NB4 (cell line): ENCODE measurements around the gene CASKIN2.

Source experiments
- DNase-seq: peaks from one replicate; pipeline ENCODE4 v3.0.0; 2010; ENCODE audit warnings: low read depth
- H3K4me3 ChIP-seq: one replicate; pipeline ENCODE4 v1.5.1; 2011; ENCODE audit warnings: mild to moderate bottlenecking, low read depth, low read length, moderate library complexity
- MYC ChIP-seq: IDR thresholded peaks from 2 replicates; pipeline ENCODE4 v1.6.1; 2011; ENCODE audit warnings: low read depth, low read length
- POLR2A ChIP-seq: IDR thresholded peaks from 2 replicates; pipeline ENCODE4 v1.6.1; 2011; ENCODE audit warnings: mild to moderate bottlenecking; ENCODE audit not compliant: insufficient read length; ENCODE audit errors: extremely low read depth
- TF ChIP-seq, protein P1 (sequence below): IDR thresholded peaks from 2 replicates; pipeline ENCODE4 v1.6.1; 2011; ENCODE audit warnings: low read depth, low read length
- TF ChIP-seq, protein P2 (sequence below): IDR thresholded peaks from one replicate; pipeline ENCODE4 v1.5.1; 2012; ENCODE audit warnings: low read depth, low read length

Gene CASKIN2

DNA sequence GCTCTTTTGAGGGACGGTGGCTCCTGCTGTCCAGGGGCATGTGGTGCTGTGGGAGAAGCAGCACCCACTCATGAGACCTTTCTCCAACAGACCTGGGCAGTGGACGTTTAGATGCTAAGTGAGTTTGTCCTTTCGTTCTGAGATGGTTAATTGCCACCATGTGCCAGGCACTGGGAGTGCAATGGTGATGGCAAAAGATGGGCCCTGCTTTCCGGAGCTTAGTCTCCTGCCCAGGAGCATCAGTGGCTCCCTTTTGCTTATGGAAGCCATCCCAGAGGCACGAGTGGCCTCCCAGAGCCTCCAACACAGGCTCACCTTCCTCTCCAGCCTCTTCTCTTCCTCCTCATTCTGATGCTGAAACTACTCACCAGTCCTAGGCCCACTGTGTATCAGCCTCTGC lies 28.4 kb downstream of the CASKIN2 start:
- TF ChIP-seq POLR2A = no peak
- TF ChIP-seq, protein P1, sequence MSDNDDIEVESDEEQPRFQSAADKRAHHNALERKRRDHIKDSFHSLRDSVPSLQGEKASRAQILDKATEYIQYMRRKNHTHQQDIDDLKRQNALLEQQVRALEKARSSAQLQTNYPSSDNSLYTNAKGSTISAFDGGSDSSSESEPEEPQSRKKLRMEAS = no peak
- TF ChIP-seq MYC = no peak
- TF ChIP-seq, protein P2, sequence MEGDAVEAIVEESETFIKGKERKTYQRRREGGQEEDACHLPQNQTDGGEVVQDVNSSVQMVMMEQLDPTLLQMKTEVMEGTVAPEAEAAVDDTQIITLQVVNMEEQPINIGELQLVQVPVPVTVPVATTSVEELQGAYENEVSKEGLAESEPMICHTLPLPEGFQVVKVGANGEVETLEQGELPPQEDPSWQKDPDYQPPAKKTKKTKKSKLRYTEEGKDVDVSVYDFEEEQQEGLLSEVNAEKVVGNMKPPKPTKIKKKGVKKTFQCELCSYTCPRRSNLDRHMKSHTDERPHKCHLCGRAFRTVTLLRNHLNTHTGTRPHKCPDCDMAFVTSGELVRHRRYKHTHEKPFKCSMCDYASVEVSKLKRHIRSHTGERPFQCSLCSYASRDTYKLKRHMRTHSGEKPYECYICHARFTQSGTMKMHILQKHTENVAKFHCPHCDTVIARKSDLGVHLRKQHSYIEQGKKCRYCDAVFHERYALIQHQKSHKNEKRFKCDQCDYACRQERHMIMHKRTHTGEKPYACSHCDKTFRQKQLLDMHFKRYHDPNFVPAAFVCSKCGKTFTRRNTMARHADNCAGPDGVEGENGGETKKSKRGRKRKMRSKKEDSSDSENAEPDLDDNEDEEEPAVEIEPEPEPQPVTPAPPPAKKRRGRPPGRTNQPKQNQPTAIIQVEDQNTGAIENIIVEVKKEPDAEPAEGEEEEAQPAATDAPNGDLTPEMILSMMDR = no peak
- DNase-seq = no peak
- peak overlapping the region; percentile 49 for H3K4me3 ChIP-seq

DNA sequence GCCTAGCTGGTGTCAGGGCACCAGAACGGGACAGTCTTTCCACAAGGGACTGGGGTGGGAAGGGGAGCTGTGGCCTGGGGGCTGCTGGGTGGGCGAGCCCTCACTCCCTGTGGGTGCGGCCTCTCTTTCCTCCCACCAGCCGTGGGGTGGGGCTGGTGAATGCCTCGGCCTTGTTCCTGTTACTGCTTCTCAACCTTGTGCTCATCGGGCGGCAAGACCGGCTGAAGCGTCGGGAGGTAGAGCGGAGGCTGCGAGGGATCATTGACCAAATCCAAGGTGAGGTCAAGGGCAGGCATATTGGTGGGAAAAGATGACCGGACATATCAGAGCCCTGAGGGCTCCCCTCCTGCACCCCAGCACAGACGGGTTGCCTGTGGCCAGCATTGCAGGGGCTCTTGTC lies 29.2 kb downstream of the CASKIN2 start:
- no peak overlapping the region for H3K4me3 ChIP-seq
- TF ChIP-seq MYC = no peak
- no peak for TF ChIP-seq POLR2A
- TF ChIP-seq, protein P2 = no peak
- TF ChIP-seq, protein P1 = no peak
- DNase-seq = no peak

DNA sequence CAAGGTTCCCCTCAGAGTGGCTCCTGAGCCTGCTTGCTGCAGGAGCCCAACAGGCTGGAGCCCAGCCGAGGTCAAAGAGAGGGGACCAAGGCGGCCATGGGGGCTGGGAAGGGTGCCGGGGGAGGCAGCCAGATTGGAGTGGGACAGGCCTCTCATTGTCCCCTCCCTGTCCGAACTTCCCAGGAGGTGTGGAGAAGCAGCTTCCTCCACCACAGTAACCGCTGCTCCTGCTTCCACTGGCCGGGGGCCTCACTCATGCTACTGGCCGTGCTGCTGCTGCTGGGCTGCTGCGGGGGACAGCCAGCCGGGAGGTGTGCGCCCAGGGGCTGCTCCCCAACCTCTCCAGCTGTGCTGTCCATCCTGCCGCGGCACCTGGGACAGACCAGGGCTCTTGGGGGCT lies 29.6 kb downstream of the CASKIN2 start:
- TF ChIP-seq, protein P1 = no peak
- TF ChIP-seq, protein P2 = no peak
- TF ChIP-seq POLR2A (no peak), MYC (no peak)
- no peak for DNase-seq
- no peak overlapping the region for H3K4me3 ChIP-seq

DNA sequence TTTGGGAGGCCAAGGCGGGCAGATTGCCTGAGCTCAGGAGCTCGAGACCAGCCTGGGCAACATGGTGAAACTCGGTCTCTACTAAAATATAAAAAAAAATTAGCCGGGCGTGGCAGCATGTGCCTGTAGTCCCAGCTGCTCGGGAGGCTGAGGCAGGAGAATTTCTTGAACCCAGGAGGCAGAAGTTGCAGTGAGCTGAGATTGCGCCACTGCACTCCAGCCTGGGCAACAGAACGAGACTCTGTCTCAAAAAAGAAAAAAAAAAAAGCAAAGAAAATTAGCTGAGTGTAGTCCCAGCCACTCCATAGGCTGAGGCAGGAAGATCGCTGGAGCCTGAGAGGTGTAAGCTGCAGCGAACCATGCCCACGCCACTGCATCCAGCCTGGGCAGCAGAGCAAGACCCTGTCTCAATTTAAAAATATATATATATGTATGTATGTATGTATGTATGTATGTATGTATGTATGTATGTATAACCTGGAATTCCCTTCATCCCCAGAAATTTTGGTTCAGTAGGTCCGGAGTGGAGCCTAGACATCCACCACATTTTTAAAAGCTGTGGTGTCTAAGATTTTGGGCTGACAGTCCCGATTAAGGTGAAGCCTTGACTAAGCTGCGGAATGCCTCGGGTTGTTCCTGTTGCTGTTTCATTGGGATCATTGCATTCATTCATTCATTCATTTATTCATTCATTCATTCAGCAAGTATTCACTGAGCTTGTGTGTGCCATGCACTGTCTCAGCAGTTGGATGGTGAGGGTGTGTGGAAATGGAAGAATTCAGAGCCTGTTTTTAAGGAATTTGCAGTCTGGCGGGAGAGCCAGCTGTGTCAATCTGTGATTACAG lies 33.0 kb downstream of the CASKIN2 start:
- H3K4me3 ChIP-seq = no peak overlapping the region
- DNase-seq = no peak
- TF ChIP-seq, protein P1 = no peak
- no peak for TF ChIP-seq MYC
- TF ChIP-seq, protein P2 = no peak
- TF ChIP-seq POLR2A = no peak

DNA sequence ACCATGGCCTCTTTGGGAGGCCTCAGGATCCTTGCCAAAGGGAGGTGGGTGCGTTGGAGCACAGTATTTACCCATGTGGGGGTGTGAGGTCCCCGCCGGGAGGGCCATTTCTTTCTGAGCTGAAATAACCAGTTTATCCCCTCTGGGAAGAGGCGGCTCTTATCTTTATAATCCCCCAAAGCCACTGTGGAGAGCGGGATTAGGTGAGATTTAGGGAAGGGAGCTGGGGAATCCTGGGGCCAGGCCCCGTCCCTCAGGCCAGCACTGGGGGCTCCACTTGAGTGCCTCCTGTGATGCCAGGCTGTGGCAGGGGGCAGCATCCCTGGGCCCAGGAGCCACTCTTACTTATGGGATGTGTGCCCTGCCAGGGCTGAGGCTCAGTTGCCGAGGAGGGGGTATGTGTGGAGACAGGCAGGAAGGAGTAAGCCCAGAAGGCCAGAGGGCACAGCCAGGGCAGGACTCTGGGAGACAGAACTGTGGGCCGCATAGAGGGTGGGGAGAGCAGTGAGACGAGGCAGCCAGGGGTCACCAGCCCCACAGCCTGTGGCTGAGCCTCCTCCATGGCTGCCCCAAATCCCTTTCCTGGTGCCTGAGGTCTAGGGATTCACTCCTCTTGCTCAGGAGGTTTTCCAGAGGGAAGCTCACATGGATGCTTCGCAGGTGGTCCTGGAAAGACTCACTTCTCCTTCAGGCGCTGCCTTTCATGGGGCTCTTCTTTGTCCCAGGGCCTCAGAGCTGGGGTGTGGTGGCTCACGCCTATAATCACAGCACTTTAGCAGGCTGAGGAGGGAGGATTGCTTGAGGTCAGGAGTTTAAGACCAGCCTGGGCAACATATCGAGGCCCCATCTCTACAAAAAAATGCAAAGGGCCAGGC lies 33.9 kb downstream of the CASKIN2 start:
- no peak overlapping the region for H3K4me3 ChIP-seq
- TF ChIP-seq MYC = no peak
- TF ChIP-seq POLR2A = no peak
- TF ChIP-seq, protein P1 = no peak
- TF ChIP-seq, protein P2 = no peak
- no peak for DNase-seq
